ENCODE data around the gene PTCD3.

PTCD3 gene

GRCh38 chr2:86136141-86136540 is 30.1 kb downstream of the PTCD3 start:
- Histone ChIP-seq H3K27me3 (ENCODE audit: control insufficient read depth, insufficient read depth, low read length) (no peaks in the 10 kb centered on the region), H3K4me3 (ENCODE audit: low read length) (no peak overlapping the region), H3K9ac (ENCODE audit: low read length) (no peak overlapping the region), H3K27ac (ENCODE audit: low read length) (no peak overlapping the region), H3K4me1 (ENCODE audit: control insufficient read depth, low read depth, low read length) (no peaks in the 10 kb centered on the region), H3K36me3 (ENCODE audit: control insufficient read depth, low read depth, low read length) (peaks cover 99% of the 10 kb centered on the region), H3K9me3 (ENCODE audit: control insufficient read depth, low read depth, low read length) (no peaks in the 10 kb centered on the region)

GRCh38 chr2:86138736-86139625 is 32.9 kb downstream of the PTCD3 start:
- peaks cover 85% of the 10 kb centered on the region for H3K36me3 ChIP-seq (ENCODE audit: control insufficient read depth, low read depth, low read length)
- no peaks in the 10 kb centered on the region for H3K4me1 ChIP-seq (ENCODE audit: control insufficient read depth, low read depth, low read length)
- no peak overlapping the region for H3K9ac ChIP-seq (ENCODE audit: low read length)
- no peak overlapping the region for H3K4me3 ChIP-seq (ENCODE audit: low read length)
- H3K27ac ChIP-seq (ENCODE audit: low read length): no peak overlapping the region
- no peaks in the 10 kb centered on the region for H3K9me3 ChIP-seq (ENCODE audit: control insufficient read depth, low read depth, low read length)
- no peaks in the 10 kb centered on the region for H3K27me3 ChIP-seq (ENCODE audit: control insufficient read depth, insufficient read depth, low read length)

GRCh38 chr2:86139981-86140380 is 33.9 kb downstream of the PTCD3 start:
- Histone ChIP-seq H3K36me3 (ENCODE audit: control insufficient read depth, low read depth, low read length) (peaks cover 85% of the 10 kb centered on the region), H3K9ac (ENCODE audit: low read length) (no peak overlapping the region), H3K4me3 (ENCODE audit: low read length) (no peak overlapping the region), H3K4me1 (ENCODE audit: control insufficient read depth, low read depth, low read length) (no peaks in the 10 kb centered on the region), H3K27me3 (ENCODE audit: control insufficient read depth, insufficient read depth, low read length) (no peaks in the 10 kb centered on the region), H3K9me3 (ENCODE audit: control insufficient read depth, low read depth, low read length) (no peaks in the 10 kb centered on the region), H3K27ac (ENCODE audit: low read length) (no peak overlapping the region)

- H3K27me3 ChIP-seq (ENCODE audit: control insufficient read depth, insufficient read depth, low read length): no peaks in the 10 kb centered on the region
- H3K36me3 ChIP-seq (ENCODE audit: control insufficient read depth, low read depth, low read length): peaks cover 82% of the 10 kb centered on the region
- no peaks in the 10 kb centered on the region for H3K9me3 ChIP-seq (ENCODE audit: control insufficient read depth, low read depth, low read length)
- no peaks in the 10 kb centered on the region for H3K4me1 ChIP-seq (ENCODE audit: control insufficient read depth, low read depth, low read length)
- no peak overlapping the region for H3K9ac ChIP-seq (ENCODE audit: low read length)
- H3K27ac ChIP-seq (ENCODE audit: low read length): no peak overlapping the region
- H3K4me3 ChIP-seq (ENCODE audit: low read length): no peak overlapping the region
Measured at GRCh38 chr2:86140969-86141392, 34.9 kb downstream of the PTCD3 start.

GRCh38 chr2:86142436-86143257 is 36.6 kb downstream of the PTCD3 start:
- Histone ChIP-seq H3K27ac (ENCODE audit: low read length) (no peak overlapping the region), H3K9me3 (ENCODE audit: control insufficient read depth, low read depth, low read length) (no peaks in the 10 kb centered on the region), H3K4me1 (ENCODE audit: control insufficient read depth, low read depth, low read length) (no peaks in the 10 kb centered on the region), H3K36me3 (ENCODE audit: control insufficient read depth, low read depth, low read length) (peaks cover 75% of the 10 kb centered on the region), H3K4me3 (ENCODE audit: low read length) (no peak overlapping the region), H3K27me3 (ENCODE audit: control insufficient read depth, insufficient read depth, low read length) (no peaks in the 10 kb centered on the region), H3K9ac (ENCODE audit: low read length) (no peak overlapping the region)

GRCh38 chr2:86143307-86143706 is 37.3 kb downstream of the PTCD3 start:
- no peaks in the 10 kb centered on the region for H3K4me1 ChIP-seq (ENCODE audit: control insufficient read depth, low read depth, low read length)
- H3K9ac ChIP-seq (ENCODE audit: low read length): no peak overlapping the region
- no peaks in the 10 kb centered on the region for H3K9me3 ChIP-seq (ENCODE audit: control insufficient read depth, low read depth, low read length)
- H3K4me3 ChIP-seq (ENCODE audit: low read length): no peak overlapping the region
- H3K36me3 ChIP-seq (ENCODE audit: control insufficient read depth, low read depth, low read length): peaks cover 74% of the 10 kb centered on the region
- no peak overlapping the region for H3K27ac ChIP-seq (ENCODE audit: low read length)
- H3K27me3 ChIP-seq (ENCODE audit: control insufficient read depth, insufficient read depth, low read length): no peaks in the 10 kb centered on the region

- H3K27me3 ChIP-seq (ENCODE audit: control insufficient read depth, insufficient read depth, low read length): no peaks in the 10 kb centered on the region
- H3K9me3 ChIP-seq (ENCODE audit: control insufficient read depth, low read depth, low read length): no peaks in the 10 kb centered on the region
- no peak overlapping the region for H3K4me3 ChIP-seq (ENCODE audit: low read length)
- no peaks in the 10 kb centered on the region for H3K4me1 ChIP-seq (ENCODE audit: control insufficient read depth, low read depth, low read length)
- no peak overlapping the region for H3K9ac ChIP-seq (ENCODE audit: low read length)
- H3K36me3 ChIP-seq (ENCODE audit: control insufficient read depth, low read depth, low read length): peaks cover 73% of the 10 kb centered on the region
- H3K27ac ChIP-seq (ENCODE audit: low read length): no peak overlapping the region
Measured at GRCh38 chr2:86143926-86144685, 38.1 kb downstream of the PTCD3 start.

- H3K36me3 ChIP-seq (ENCODE audit: control insufficient read depth, low read depth, low read length): peaks cover 75% of the 10 kb centered on the region
- H3K4me1 ChIP-seq (ENCODE audit: control insufficient read depth, low read depth, low read length): no peaks in the 10 kb centered on the region
- H3K27ac ChIP-seq (ENCODE audit: low read length): no peak overlapping the region
- no peak overlapping the region for H3K9ac ChIP-seq (ENCODE audit: low read length)
- no peaks in the 10 kb centered on the region for H3K9me3 ChIP-seq (ENCODE audit: control insufficient read depth, low read depth, low read length)
- H3K27me3 ChIP-seq (ENCODE audit: control insufficient read depth, insufficient read depth, low read length): no peaks in the 10 kb centered on the region
- H3K4me3 ChIP-seq (ENCODE audit: low read length): no peak overlapping the region
Measured at GRCh38 chr2:86147793-86148192, 41.8 kb downstream of the PTCD3 start.

- no peaks in the 10 kb centered on the region for H3K9me3 ChIP-seq (ENCODE audit: control insufficient read depth, low read depth, low read length)
- H3K4me1 ChIP-seq (ENCODE audit: control insufficient read depth, low read depth, low read length): no peaks in the 10 kb centered on the region
- H3K27me3 ChIP-seq (ENCODE audit: control insufficient read depth, insufficient read depth, low read length): no peaks in the 10 kb centered on the region
- no peak overlapping the region for H3K9ac ChIP-seq (ENCODE audit: low read length)
- H3K27ac ChIP-seq (ENCODE audit: low read length): no peak overlapping the region
- H3K4me3 ChIP-seq (ENCODE audit: low read length): no peak overlapping the region
- peaks cover 55% of the 10 kb centered on the region for H3K36me3 ChIP-seq (ENCODE audit: control insufficient read depth, low read depth, low read length)
Measured at GRCh38 chr2:86150502-86150901, 44.5 kb downstream of the PTCD3 start.

- no peaks in the 10 kb centered on the region for H3K4me1 ChIP-seq (ENCODE audit: control insufficient read depth, low read depth, low read length)
- H3K27ac ChIP-seq (ENCODE audit: low read length): no peak overlapping the region
- no peak overlapping the region for H3K4me3 ChIP-seq (ENCODE audit: low read length)
- H3K36me3 ChIP-seq (ENCODE audit: control insufficient read depth, low read depth, low read length): peaks cover 34% of the 10 kb centered on the region
- no peaks in the 10 kb centered on the region for H3K9me3 ChIP-seq (ENCODE audit: control insufficient read depth, low read depth, low read length)
- H3K9ac ChIP-seq (ENCODE audit: low read length): no peak overlapping the region
- H3K27me3 ChIP-seq (ENCODE audit: control insufficient read depth, insufficient read depth, low read length): no peaks in the 10 kb centered on the region
Measured at GRCh38 chr2:86157009-86157556, 51.0 kb downstream of the PTCD3 start.

GRCh38 chr2:86158286-86158685 is 52.3 kb downstream of the PTCD3 start:
- Histone ChIP-seq H3K9ac (ENCODE audit: low read length) (no peak overlapping the region), H3K9me3 (ENCODE audit: control insufficient read depth, low read depth, low read length) (no peaks in the 10 kb centered on the region), H3K27ac (ENCODE audit: low read length) (no peak overlapping the region), H3K4me1 (ENCODE audit: control insufficient read depth, low read depth, low read length) (no peaks in the 10 kb centered on the region), H3K27me3 (ENCODE audit: control insufficient read depth, insufficient read depth, low read length) (no peaks in the 10 kb centered on the region), H3K4me3 (ENCODE audit: low read length) (no peak overlapping the region), H3K36me3 (ENCODE audit: control insufficient read depth, low read depth, low read length) (peaks cover 40% of the 10 kb centered on the region)
